Measurements from ENCODE around the gene COASY. TPM values are rescaled to one million over a fixed set of nuclear protein-coding genes. Genes with fewer than 3 reads are reported as not detected.

Gene COASY
- total RNA-seq (2022) (128 and 138 TPM in 2 replicates), Bru-seq, nascent RNA (percentile 83 among the genes with signal in this experiment), BruChase-seq, experiment 1, labeled RNA remaining after a 2-hour chase (percentile 93 among the genes with signal in this experiment), BruChase-seq, experiment 2, labeled RNA remaining after a 6-hour chase (percentile 97 among the genes with signal in this experiment)
- long read RNA-seq, transcript COASY-213 (7 exons, 2,225 nt) = minor isoform, 6 of 230 reads
- long read RNA-seq, transcript COASY-201 (9 exons, 2,458 nt) = major isoform, 155 of 230 reads
- long read RNA-seq, transcript COASY-202 (10 exons, 2,071 nt) = minor isoform, 8 of 230 reads
- long read RNA-seq, partial matches to known transcripts = 8 of 230 reads
- long read RNA-seq, other reads (novel, unspliced or antisense) = 50 of 230 reads

- peaks cover 13% of the 10 kb centered on the region for H3K4me1 Mint-ChIP-seq (ENCODE audit: low read depth, unreplicated experiment)
- POLR2A ChIA-PET = interaction anchor here (0.9 kb wide), 1 partner anchor 26 kb away, joined by 4 read pairs; the partner anchor contains the start of gene NAGLU
- H3K36me3 ChIP-seq (ENCODE audit: control insufficient read depth, insufficient read depth, low read length) = peaks cover 4% of the 10 kb centered on the region; the same call in 1 of the 2 replicates
- no peaks in the 10 kb centered on the region for H3K9me3 ChIP-seq
- H3K27ac Mint-ChIP-seq (ENCODE audit: unreplicated experiment) = peak within 1 kb of the TSS; percentile 93
- H3K4me1 ChIP-seq = peaks cover 13% of the 10 kb centered on the region
- DNase-seq = peak; percentile 97 to 99
- peak within 1 kb of the TSS; percentile 77 for H3K4me3 Mint-ChIP-seq (ENCODE audit: unreplicated experiment)
- TF ChIP-seq, protein P1, sequence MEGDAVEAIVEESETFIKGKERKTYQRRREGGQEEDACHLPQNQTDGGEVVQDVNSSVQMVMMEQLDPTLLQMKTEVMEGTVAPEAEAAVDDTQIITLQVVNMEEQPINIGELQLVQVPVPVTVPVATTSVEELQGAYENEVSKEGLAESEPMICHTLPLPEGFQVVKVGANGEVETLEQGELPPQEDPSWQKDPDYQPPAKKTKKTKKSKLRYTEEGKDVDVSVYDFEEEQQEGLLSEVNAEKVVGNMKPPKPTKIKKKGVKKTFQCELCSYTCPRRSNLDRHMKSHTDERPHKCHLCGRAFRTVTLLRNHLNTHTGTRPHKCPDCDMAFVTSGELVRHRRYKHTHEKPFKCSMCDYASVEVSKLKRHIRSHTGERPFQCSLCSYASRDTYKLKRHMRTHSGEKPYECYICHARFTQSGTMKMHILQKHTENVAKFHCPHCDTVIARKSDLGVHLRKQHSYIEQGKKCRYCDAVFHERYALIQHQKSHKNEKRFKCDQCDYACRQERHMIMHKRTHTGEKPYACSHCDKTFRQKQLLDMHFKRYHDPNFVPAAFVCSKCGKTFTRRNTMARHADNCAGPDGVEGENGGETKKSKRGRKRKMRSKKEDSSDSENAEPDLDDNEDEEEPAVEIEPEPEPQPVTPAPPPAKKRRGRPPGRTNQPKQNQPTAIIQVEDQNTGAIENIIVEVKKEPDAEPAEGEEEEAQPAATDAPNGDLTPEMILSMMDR (IDR thresholded peaks at IDR 0.05; ENCODE audit: insufficient read depth in 1 of 2, low read depth in 1 of 2, low read length in 1 of 2, severe bottlenecking in 1 of 2, unreplicated experiment in 1 of 2) = no peak
- CTCF ChIA-PET = no interaction called here
- peaks cover 62% of the 10 kb centered on the region for H3K36me3 Mint-ChIP-seq (ENCODE audit: insufficient read depth, unreplicated experiment)
- H3K27me3 Mint-ChIP-seq (ENCODE audit: insufficient read depth, unreplicated experiment) = no peaks in the 10 kb centered on the region
- intact Hi-C loops (cut with micrococcal nuclease; ENCODE audit: unreplicated experiment) = loop anchor here (1.0 kb wide), 1 partner anchor 15 kb away; the partner anchor contains the start of gene PSMC3IP
- no TSS peak for BruUV-seq (replicated peaks)
- H3K27me3 ChIP-seq (replicated peaks; ENCODE audit: control insufficient read depth, insufficient read depth, low read length) = no peaks in the 10 kb centered on the region
- peak within 1 kb of the TSS; percentile 78 for H3K4me3 ChIP-seq (ENCODE audit: low read depth, low read length)
- H3K9me3 Mint-ChIP-seq (ENCODE audit: unreplicated experiment) = no peaks in the 10 kb centered on the region
Observed at GRCh38 chr17:42561897-42562387, at the start of gene COASY. TSS of gene COASY (plus strand) at chr17:42562148. CDS start at chr17:42562623, 475 bp downstream.

DNA sequence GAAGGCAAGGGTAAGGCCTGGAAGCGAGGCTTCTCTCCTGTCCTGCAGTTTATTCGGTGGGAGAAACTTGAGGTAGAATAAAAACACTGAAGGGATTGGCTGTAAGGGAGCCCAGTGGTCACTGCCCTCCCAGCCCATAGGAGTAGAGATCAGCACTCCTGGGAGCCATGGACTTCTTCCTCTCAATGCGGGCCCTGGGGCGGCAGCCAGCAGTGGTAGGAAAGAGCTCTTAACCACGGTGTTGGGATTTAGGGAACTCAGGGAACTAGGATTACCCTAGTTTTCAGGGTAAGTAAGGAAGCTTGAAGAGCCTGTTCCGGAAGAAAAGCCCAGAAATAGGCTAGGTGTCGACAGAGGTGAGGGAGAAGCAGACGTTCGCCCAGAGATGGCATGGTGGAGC, 49.7 kb upstream of the COASY start:
- Mint-ChIP-seq H3K36me3 (ENCODE audit: insufficient read depth, unreplicated experiment) (peaks cover 42% of the 10 kb centered on the region), H3K27me3 (ENCODE audit: insufficient read depth, unreplicated experiment) (no peaks in the 10 kb centered on the region), H3K27ac (ENCODE audit: unreplicated experiment) (no peak overlapping the region), H3K4me3 (ENCODE audit: unreplicated experiment) (no peak overlapping the region), H3K4me1 (ENCODE audit: low read depth, unreplicated experiment) (no peaks in the 10 kb centered on the region), H3K9me3 (ENCODE audit: unreplicated experiment) (no peaks in the 10 kb centered on the region)
- intact Hi-C loops (cut with micrococcal nuclease; ENCODE audit: unreplicated experiment) = loop anchor here (10.0 kb wide), 1 partner anchor 47 kb away; no protein-coding TSS in a partner anchor
- no peaks in the 10 kb centered on the region for H3K4me1 ChIP-seq
- TF ChIP-seq, protein P1 (IDR thresholded peaks at IDR 0.05; ENCODE audit: insufficient read depth in 1 of 2, low read depth in 1 of 2, low read length in 1 of 2, severe bottlenecking in 1 of 2, unreplicated experiment in 1 of 2) = no peak
- no TSS peak for BruUV-seq (replicated peaks)
- DNase-seq = no peak
- H3K9me3 ChIP-seq = no peaks in the 10 kb centered on the region
- peaks cover 7% of the 10 kb centered on the region for H3K36me3 ChIP-seq (ENCODE audit: control insufficient read depth, insufficient read depth, low read length)
- ChIA-PET CTCF (no interaction called here), POLR2A (no interaction called here)
- H3K27me3 ChIP-seq (replicated peaks; ENCODE audit: control insufficient read depth, insufficient read depth, low read length) = no peaks in the 10 kb centered on the region
- no peak overlapping the region for H3K4me3 ChIP-seq (ENCODE audit: low read depth, low read length)

DNA sequence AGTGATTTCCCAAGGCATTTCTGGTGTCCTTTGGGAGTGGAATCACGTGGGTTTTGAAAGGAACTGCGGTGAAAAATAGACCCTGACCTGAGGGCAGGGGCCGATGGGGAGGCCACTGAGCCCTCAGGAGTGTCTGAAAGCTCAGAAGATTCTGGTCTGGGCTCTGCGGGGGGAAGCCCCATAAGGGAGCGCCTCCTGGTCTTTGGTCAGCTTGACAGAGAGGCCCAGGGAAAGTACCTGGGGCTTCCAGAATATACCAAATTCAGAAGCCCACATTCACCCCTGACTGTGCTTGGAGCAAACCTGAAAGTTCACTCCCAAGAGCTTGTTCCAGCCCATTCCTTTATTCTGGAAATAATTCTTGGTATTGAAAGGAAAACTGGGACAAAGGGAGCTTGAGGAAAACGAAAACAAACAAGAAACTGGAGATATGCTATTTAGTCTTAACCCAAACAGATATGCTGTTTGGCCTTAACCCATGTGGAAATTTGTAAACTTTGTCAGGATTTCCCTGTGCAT, 49.2 kb upstream of the COASY start:
- intact Hi-C loops (cut with micrococcal nuclease; ENCODE audit: unreplicated experiment) = loop anchor here (10.0 kb wide), 1 partner anchor 48 kb away; no protein-coding TSS in a partner anchor
- POLR2A ChIA-PET = no interaction called here
- H3K4me1 ChIP-seq = peaks cover 3% of the 10 kb centered on the region
- Mint-ChIP-seq H3K4me3 (ENCODE audit: unreplicated experiment) (no peak overlapping the region), H3K27me3 (ENCODE audit: insufficient read depth, unreplicated experiment) (no peaks in the 10 kb centered on the region), H3K4me1 (ENCODE audit: low read depth, unreplicated experiment) (no peaks in the 10 kb centered on the region), H3K9me3 (ENCODE audit: unreplicated experiment) (no peaks in the 10 kb centered on the region), H3K27ac (ENCODE audit: unreplicated experiment) (no peak overlapping the region), H3K36me3 (ENCODE audit: insufficient read depth, unreplicated experiment) (peaks cover 44% of the 10 kb centered on the region)
- no peaks in the 10 kb centered on the region for H3K9me3 ChIP-seq
- no TSS peak for BruUV-seq (replicated peaks)
- DNase-seq = no peak
- H3K36me3 ChIP-seq (ENCODE audit: control insufficient read depth, insufficient read depth, low read length) = peaks cover 7% of the 10 kb centered on the region
- CTCF ChIA-PET = interaction anchor here (0.6 kb wide), 1 partner anchor 82 kb away, joined by 4 read pairs; no protein-coding TSS in a partner anchor
- TF ChIP-seq, protein P1 (IDR thresholded peaks at IDR 0.05; ENCODE audit: insufficient read depth in 1 of 2, low read depth in 1 of 2, low read length in 1 of 2, severe bottlenecking in 1 of 2, unreplicated experiment in 1 of 2) = no peak
- no peaks in the 10 kb centered on the region for H3K27me3 ChIP-seq (replicated peaks; ENCODE audit: control insufficient read depth, insufficient read depth, low read length)
- no peak overlapping the region for H3K4me3 ChIP-seq (ENCODE audit: low read depth, low read length)

All from Caco-2 (cell line).